SK-N-MC (cell line): ENCODE measurements around the gene UBE3C.

Experiments
- DNase-seq: peaks from one replicate; pipeline ENCODE4 v3.0.0-alpha.2; 2011; ENCODE audit warnings: low read depth, low spot score
- H3K27ac ChIP-seq: fragments of 200-600 bp; sonication (generic); 2 replicates; pipeline ENCODE4 v1.5.1; 2016; ENCODE audit warnings: mixed run types
- H3K36me3 ChIP-seq: fragments of 200-600 bp; sonication (generic); 2 replicates; pipeline ENCODE4 v1.6.1; 2017; ENCODE audit warnings: antibody characterized with exemption, low read length, mixed read lengths; ENCODE audit not compliant: insufficient read depth
- H3K4me3 ChIP-seq: fragments of 200-600 bp; sonication (generic); 2 replicates; pipeline ENCODE4 v1.5.1; 2016
- H3K9ac ChIP-seq: fragments of 200-600 bp; sonication (generic); 2 replicates; pipeline ENCODE4 v1.8.0; 2017; ENCODE audit warnings: mixed run types, mixed read lengths; ENCODE audit not compliant: insufficient read length
- H3K9me3 ChIP-seq: fragments of 200-600 bp; sonication (generic); 2 replicates; pipeline ENCODE4 v1.6.1; 2017; ENCODE audit warnings: low read depth, mild to moderate bottlenecking, antibody characterized with exemption, low read length, moderate library complexity, mixed read lengths
- EZH2 ChIP-seq: fragments of 200-600 bp; sonication (generic); IDR thresholded peaks from one replicate; pipeline ENCODE4 v1.6.1; 2017; ENCODE audit warnings: antibody characterized with exemption
- FOXP2 ChIP-seq: optimal IDR thresholded peaks from 2 replicates; pipeline ENCODE3; 2011; ENCODE audit warnings: mild to moderate bottlenecking, moderate library complexity; ENCODE audit not compliant: insufficient read depth; ENCODE audit errors: extremely low read length, control extremely low read depth
- POLR2AphosphoS5 ChIP-seq: IDR thresholded peaks from 2 replicates; pipeline ENCODE4 v1.6.1; 2012; ENCODE audit warnings: mild to moderate bottlenecking, low read depth, low read length, borderline replicate concordance

Gene UBE3C

GRCh38 chr7:157318015-157318706 is 179.4 kb downstream of the UBE3C start:
- Histone ChIP-seq H3K4me3 (no peak overlapping the region), H3K36me3 (no peaks in the 10 kb centered on the region), H3K9me3 (no peaks in the 10 kb centered on the region), H3K27ac (no peak overlapping the region), H3K9ac (no peak overlapping the region)
- DNase-seq, result no peak
- TF ChIP-seq EZH2, result no peak
- no peak for TF ChIP-seq FOXP2
- TF ChIP-seq POLR2AphosphoS5, result no peak
